ENCODE measurements around the gene SLC37A3. TPM values are rescaled to one million over a fixed set of nuclear protein-coding genes. Genes with fewer than 3 reads are reported as not detected.

Gene SLC37A3
- total RNA-seq, 4 donors from 2014 or later, result 87.9 to 359 (median 148) TPM

- Histone ChIP-seq H3K4me3 (no peak overlapping the region), H3K36me3 (no peaks in the 10 kb centered on the region), H3K27ac (no peak overlapping the region), H3K4me1 (no peaks in the 10 kb centered on the region), H3K9me3 (no peaks in the 10 kb centered on the region), H3K27me3 (no peaks in the 10 kb centered on the region)
- DNase-seq, result no peak
- intact Hi-C loops (cut with DNase I; ENCODE audit: low total_unique reads), result no loop called here
- no peak for TF ChIP-seq CTCF (IDR thresholded peaks at IDR 0.05)
- no peak for TF ChIP-seq POLR2A (IDR thresholded peaks at IDR 0.05)
Measured at GRCh38 chr7:140294454-140294853, 103.9 kb downstream of the SLC37A3 start.

- no peaks in the 10 kb centered on the region for H3K27me3 ChIP-seq
- intact Hi-C loops (cut with DNase I; ENCODE audit: low total_unique reads), result no loop called here
- no peak for DNase-seq
Measured at GRCh38 chr7:140292438-140292837, 105.9 kb downstream of the SLC37A3 start.

DNA sequence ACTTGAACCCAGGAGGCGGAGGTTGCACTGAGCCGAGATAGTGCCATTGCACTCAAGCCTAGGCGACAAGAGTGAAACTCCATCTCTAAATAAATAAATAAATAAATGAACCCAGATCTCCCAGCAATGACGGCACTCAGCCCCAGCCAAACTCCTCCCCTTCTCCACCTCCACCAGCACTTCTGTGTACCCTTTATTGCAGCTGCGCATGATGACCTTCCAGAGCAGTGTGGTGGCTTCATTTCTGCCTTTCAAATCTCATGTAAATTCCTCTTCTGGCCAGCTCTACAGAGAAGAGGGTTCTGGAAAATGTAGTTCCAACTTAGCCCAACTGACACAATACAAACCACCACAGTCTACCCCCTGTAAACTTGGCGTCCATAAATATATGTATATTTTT, 108.5 kb downstream of the SLC37A3 start:
- H3K9me3 ChIP-seq, result no peaks in the 10 kb centered on the region
- no peak for TF ChIP-seq POLR2A (IDR thresholded peaks at IDR 0.05)
- TF ChIP-seq CTCF (IDR thresholded peaks at IDR 0.05), result no peak
- H3K4me1 ChIP-seq, result no peaks in the 10 kb centered on the region
- intact Hi-C loops (cut with DNase I; ENCODE audit: low total_unique reads), result no loop called here
- no peak overlapping the region for H3K4me3 ChIP-seq
- H3K27ac ChIP-seq, result no peak overlapping the region
- no peaks in the 10 kb centered on the region for H3K27me3 ChIP-seq
- H3K36me3 ChIP-seq, result no peaks in the 10 kb centered on the region
- DNase-seq, result no peak

More at GRCh38 chr7:140292438-140292837, 105.9 kb downstream of the SLC37A3 start:
- Histone ChIP-seq H3K9me3 (no peaks in the 10 kb centered on the region), H3K36me3 (no peaks in the 10 kb centered on the region), H3K4me3 (no peak overlapping the region), H3K27ac (no peak overlapping the region), H3K4me1 (no peaks in the 10 kb centered on the region)
- TF ChIP-seq CTCF (IDR thresholded peaks at IDR 0.05) (no peak), POLR2A (IDR thresholded peaks at IDR 0.05) (no peak)

- Histone ChIP-seq H3K4me1 (no peaks in the 10 kb centered on the region), H3K4me3 (no peak overlapping the region), H3K9me3 (no peaks in the 10 kb centered on the region), H3K36me3 (no peaks in the 10 kb centered on the region), H3K27ac (no peak overlapping the region), H3K27me3 (no peaks in the 10 kb centered on the region)
- intact Hi-C loops (cut with DNase I; ENCODE audit: low total_unique reads), result no loop called here
- TF ChIP-seq POLR2A (IDR thresholded peaks at IDR 0.05) (no peak), CTCF (IDR thresholded peaks at IDR 0.05) (no peak)
- DNase-seq, result no peak
Measured at GRCh38 chr7:140287988-140288387, 110.3 kb downstream of the SLC37A3 start.

GRCh38 chr7:140285938-140286337, 112.4 kb downstream of the SLC37A3 start:
- Histone ChIP-seq H3K36me3 (no peaks in the 10 kb centered on the region), H3K27ac (no peak overlapping the region), H3K4me3 (no peak overlapping the region), H3K4me1 (no peaks in the 10 kb centered on the region), H3K9me3 (no peaks in the 10 kb centered on the region), H3K27me3 (no peaks in the 10 kb centered on the region)
- DNase-seq, result no peak
- intact Hi-C loops (cut with DNase I; ENCODE audit: low total_unique reads), result no loop called here
- no peak for TF ChIP-seq CTCF (IDR thresholded peaks at IDR 0.05)

All from uterus (tissue), 4 donors.